ENCODE results near the gene TEX47.

DNA sequence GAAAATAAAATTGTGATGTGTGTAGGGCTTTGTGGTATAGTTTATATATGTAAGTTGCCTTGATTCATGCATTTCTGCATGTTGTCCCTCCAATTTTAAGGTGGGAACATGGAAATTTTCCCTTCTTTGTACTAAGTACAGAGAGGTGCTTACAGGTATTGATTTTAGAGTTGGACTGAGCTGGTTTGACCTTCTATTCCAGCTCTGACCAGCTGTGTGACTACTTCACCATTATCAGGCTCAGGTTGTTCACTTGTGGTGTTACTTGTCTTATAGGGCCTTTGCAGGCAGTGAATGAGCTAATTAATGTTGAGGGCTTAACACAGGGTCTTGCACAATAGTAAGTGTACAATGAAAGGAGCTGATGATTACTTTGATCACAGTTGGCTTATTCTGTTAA lies 19.7 kb downstream of the TEX47 start:
- TF ChIP-seq POLR2A (IDR thresholded peaks at IDR 0.05; ENCODE audit: low read depth, low read length) (no peak), POLR2AphosphoS5 (IDR thresholded peaks at IDR 0.05; ENCODE audit: low read depth, low read length) (no peak), TAF1 (IDR thresholded peaks at IDR 0.05; ENCODE audit: low read depth, low read length) (no peak), SPI1 (IDR thresholded peaks at IDR 0.05; ENCODE audit: low read depth, low read length) (no peak), PAX5 (IDR thresholded peaks at IDR 0.05; ENCODE audit: insufficient read depth, low read length, severe bottlenecking) (no peak), POU2F2 (IDR thresholded peaks at IDR 0.05; ENCODE audit: low read depth, low read length) (no peak)

Measured in GM12891 (cell line).